Transverse colon (tissue), 4 donors: ENCODE measurements around the gene APBB3. TPM values are rescaled to one million over a fixed set of nuclear protein-coding genes. Genes with fewer than 3 reads are reported as not detected.

ENCODE experiments used
- DNase-seq: peaks from one replicate; pipeline ENCODE4 v3.0.0-alpha.2; 2019
- H3K27ac ChIP-seq, 4 donors: fragments of 200-600 bp; sonication (generic); 2 replicates each; pipeline ENCODE4 v1.5.1; 2016 to 2018; ENCODE audit warnings: inconsistent platforms in 4 of 4
- H3K27me3 ChIP-seq: fragments of 200-600 bp; sonication (generic); 2 replicates; pipeline ENCODE4 v1.5.1; 2017; ENCODE audit warnings: inconsistent platforms
- H3K36me3 ChIP-seq, 4 donors: fragments of 200-600 bp; sonication (generic); 2 replicates each; pipeline ENCODE4 v1.5.1; 2017 to 2019; ENCODE audit warnings: inconsistent platforms in 4 of 4
- H3K4me1 ChIP-seq, 4 donors: fragments of 200-600 bp; sonication (generic); 2 replicates each; pipeline ENCODE4 v1.5.1; 2017 to 2020; ENCODE audit warnings: inconsistent platforms in 4 of 4
- H3K4me3 ChIP-seq, 4 donors: fragments of 200-600 bp; sonication (generic); 1 replicate in 1 of 4; 2 replicates in 3 of 4; pipeline versions ENCODE4 v1.5.1 to v1.6.1; 2017 to 2019; ENCODE audit warnings: inconsistent platforms in 4 of 4
- H3K9me3 ChIP-seq, 2 donors: fragments of 200-600 bp; sonication (generic); 2 replicates each; pipeline ENCODE4 v1.5.1; 2017 to 2019; ENCODE audit warnings: inconsistent platforms in 2 of 2
- CTCF ChIP-seq, 5 experiments: fragments of 200-600 bp in 3 of 5; fragments of 450-650 bp in 2 of 5; sonication (generic) in 3 of 5; IDR thresholded peaks; 1 replicate in 2 of 5; 2 replicates in 3 of 5; pipeline ENCODE4 v1.5.1; 2016 to 2017; ENCODE audit warnings: antibody characterized with exemption in 5 of 5, inconsistent platforms in 3 of 5, mild to moderate bottlenecking in 2 of 5, moderate library complexity in 1 of 5
- EP300 ChIP-seq: sonication (generic); formaldehyde crosslinking; IDR thresholded peaks from one replicate; pipeline ENCODE4 v1.6.1; 2017; ENCODE audit warnings: antibody characterized with exemption, low read depth
- POLR2A ChIP-seq: fragments of 450-650 bp; IDR thresholded peaks from one replicate; pipeline ENCODE4 v1.6.1; 2016; ENCODE audit warnings: antibody characterized with exemption, mild to moderate bottlenecking, moderate library complexity
- POLR2AphosphoS5 ChIP-seq, 3 donors: sonication (generic); formaldehyde crosslinking; IDR thresholded peaks; one replicate each; pipeline ENCODE4 v1.6.1; 2016; ENCODE audit warnings: antibody characterized with exemption in 3 of 3
- WGBS, 2 donors: methylation state at CpG; one replicate each; pipeline ENCODE4 v1.1.5; 2018; ENCODE audit warnings: low coverage in 1 of 2; 5-methylcytosine and 5-hydroxymethylcytosine counted together
- in situ Hi-C, 4 donors: fragments of 200-750 bp; cut with MboI; loops; one replicate each; pipeline versions ENCODE4 v1.15.0 to v1.15.1; 2017; ENCODE audit warnings: low sequenced_read_pairs in 3 of 4, low pct_ligation_motif_present in 1 of 4, low pct_unique_long_range_greater_than_20kb in 1 of 4
- intact Hi-C: fragments of 100-400 bp; cut with DNase I; formaldehyde crosslinking; loops from one replicate; pipeline ENCODE4 v1.15.1; 2023; ENCODE audit warnings: low total_unique reads
- total RNA-seq, 4 donors: library from RNA; depleted of rRNA; stranded (reverse); fragments of >200 nt; gene quantifications; one replicate each; pipeline ENCODE4 v1.1.0, GENCODE V29; 2016

The APBB3 gene
- total RNA-seq, 4 donors from 2014 or later: 20.1 to 42.5 (median 37.4) TPM

GRCh38 chr5:140551872-140552271 lies 12.5 kb downstream of the APBB3 start:
- in situ Hi-C loops: loop anchor here in 1 of 4 donors (25.0 kb wide), 1 partner anchor 110 kb away; the partner anchor contains the start of genes DND1 and WDR55
- no peak overlapping the region for H3K4me3 ChIP-seq
- no peaks in the 10 kb centered on the region for H3K27me3 ChIP-seq
- no peaks in the 10 kb centered on the region for H3K9me3 ChIP-seq
- DNase-seq: no peak
- peaks cover 0 to 19% (median 0%) of the 10 kb centered on the region in 4 donors for H3K36me3 ChIP-seq
- peaks cover 33 to 66% (median 46%) of the 10 kb centered on the region in 4 donors for H3K4me1 ChIP-seq
- TF ChIP-seq POLR2A (no peak), EP300 (no peak), POLR2AphosphoS5 (IDR thresholded peaks at IDR 0.05) (no peak), CTCF (IDR thresholded peaks at IDR 0.05) (no peak)
- 92% methylated on average over 4 of the region's 4 CpGs; no CpG with 5 or more reads in 1 of the 2 donors for WGBS, 2 donors
- H3K27ac ChIP-seq: peak overlapping the region in 3 of 4 donors; percentile 95 to 99 (median 98)
- intact Hi-C loops: no loop called here

GRCh38 chr5:140550147-140551079 lies 14.0 kb downstream of the APBB3 start:
- WGBS, 2 donors: 81 to 87% methylated on average over 2 to 11 of the region's 11 CpGs
- in situ Hi-C loops: loop anchor here in 1 of 4 donors (25.0 kb wide), 1 partner anchor 112 kb away; the partner anchor contains the start of genes DND1 and WDR55

GRCh38 chr5:140549237-140550144 lies 14.9 kb downstream of the APBB3 start:
- peaks cover 0 to 19% (median 1%) of the 10 kb centered on the region in 4 donors for H3K36me3 ChIP-seq
- WGBS, 2 donors: 65 to 78% methylated on average over 2 to 3 of the region's 3 CpGs
- in situ Hi-C loops (loop anchor here in 1 of 4 donors (25.0 kb wide), 1 partner anchor 113 kb away; the partner anchor contains the start of genes DND1 and WDR55), intact Hi-C loops (no loop called here)
- peaks cover 33 to 57% (median 37%) of the 10 kb centered on the region in 4 donors for H3K4me1 ChIP-seq
- no peaks in the 10 kb centered on the region for H3K9me3 ChIP-seq
- no peak overlapping the region for H3K4me3 ChIP-seq
- DNase-seq: peak; percentile 81
- TF ChIP-seq POLR2AphosphoS5 (IDR thresholded peaks at IDR 0.05): peak; percentile 66 to 86 (median 72)
- no peak for TF ChIP-seq CTCF (IDR thresholded peaks at IDR 0.05)
- peak; percentile 36 for TF ChIP-seq POLR2A
- no peaks in the 10 kb centered on the region for H3K27me3 ChIP-seq
- peak overlapping the region; percentile 94 to 99 (median 96) for H3K27ac ChIP-seq

More at GRCh38 chr5:140550147-140551079, 14.0 kb downstream of the APBB3 start:
- H3K4me3 ChIP-seq: no peak overlapping the region
- H3K27ac ChIP-seq: peak overlapping the region; percentile 94 to 99 (median 96)
- no peak for DNase-seq
- H3K4me1 ChIP-seq: peaks cover 34 to 66% (median 42%) of the 10 kb centered on the region in 4 donors
- TF ChIP-seq POLR2A (no peak), POLR2AphosphoS5 (IDR thresholded peaks at IDR 0.05) (no peak), EP300 (no peak), CTCF (IDR thresholded peaks at IDR 0.05) (no peak)
- intact Hi-C loops: no loop called here
- H3K36me3 ChIP-seq: peaks cover 0 to 19% (median 0%) of the 10 kb centered on the region in 4 donors
- H3K27me3 ChIP-seq: no peaks in the 10 kb centered on the region
- H3K9me3 ChIP-seq: no peaks in the 10 kb centered on the region
